B cell (primary cell): Measurements from ENCODE around the gene REN. TPM values are rescaled to one million over a fixed set of nuclear protein-coding genes. Genes with fewer than 3 reads are reported as not detected.

Source experiments
- ATAC-seq: fragments of 200-7000 bp; cut with Tn5 transposase; one replicate; pipeline ENCODE4 v1.10.0; 2021; ENCODE audit warnings: low read depth, mild to moderate bottlenecking, moderate number of reproducible peaks, moderate library complexity
- CTCF ChIA-PET: fragments of 350-600 bp; sonication (Branson Sonifier 250); formaldehyde crosslinking; loops from one replicate; lab custom pipeline; 2021; ENCODE audit warnings: antibody characterized with exemption, inconsistent platforms; lab: Charles Lee
- POLR2A ChIA-PET: fragments of 350-600 bp; sonication (Branson Sonifier 250); formaldehyde crosslinking; loops from one replicate; lab custom pipeline; 2021; ENCODE audit warnings: antibody characterized with exemption; lab: Charles Lee
- DNase-seq: peaks from one replicate; pipeline ENCODE4 v3.0.0; 2013
- H2AFZ ChIP-seq: 2 replicates; pipeline ENCODE4 v1.6.1; 2012; ENCODE audit warnings: mild to moderate bottlenecking, low read depth, low read length; ENCODE audit not compliant: insufficient read depth, poor library complexity, severe bottlenecking
- H3K27ac ChIP-seq, 2 donors: 1 replicate in 1 of 2; 2 replicates in 1 of 2; pipeline ENCODE4 v1.5.1; 2012 to 2013; ENCODE audit warnings: low read length in 2 of 2, mild to moderate bottlenecking in 2 of 2, moderate library complexity in 1 of 2
- H3K27me3 ChIP-seq, 4 experiments: fragments of 200-600 bp in 1 of 4; sonication (generic) in 1 of 4; replicated peaks in 1 of 4; 1 replicate in 2 of 4; 2 replicates in 2 of 4; pipeline versions ENCODE4 v1.6.1 to v1.7.0; 2013 to 2016; ENCODE audit warnings: low read length in 3 of 4, mild to moderate bottlenecking in 2 of 4, mixed read lengths in 1 of 4, moderate library complexity in 1 of 4; ENCODE audit not compliant: insufficient read depth in 4 of 4, control insufficient read depth in 3 of 4; ENCODE audit errors: control extremely low read depth in 1 of 4
- H3K36me3 ChIP-seq, 2 experiments: replicated peaks in 1 of 2; 1 replicate in 1 of 2; 2 replicates in 1 of 2; pipeline versions ENCODE4 v1.6.1 to v1.7.1; 2013; ENCODE audit warnings: low read length in 1 of 2; ENCODE audit not compliant: insufficient read depth in 2 of 2, control insufficient read depth in 1 of 2; ENCODE audit errors: control extremely low read depth in 1 of 2, extremely low read depth in 1 of 2
- H3K4me1 ChIP-seq, 2 donors: fragments of 200-600 bp in 1 of 2; sonication (generic) in 1 of 2; 1 replicate in 1 of 2; 2 replicates in 1 of 2; pipeline versions ENCODE4 v1.5.1 to v1.6.1; 2013 to 2017; ENCODE audit warnings: low read length in 2 of 2; ENCODE audit not compliant: control insufficient read depth in 2 of 2, insufficient read depth in 2 of 2
- H3K4me2 ChIP-seq: replicated peaks from 2 replicates; pipeline ENCODE3; 2012; ENCODE audit warnings: mild to moderate bottlenecking, low read depth, low read length; ENCODE audit not compliant: poor library complexity, severe bottlenecking
- H3K4me3 ChIP-seq, 5 experiments: fragments of 200-600 bp in 1 of 5; sonication (generic) in 1 of 5; 1 replicate in 3 of 5; 2 replicates in 2 of 5; pipeline versions ENCODE4 v1.5.1 to v1.7.0; 2011 to 2016; ENCODE audit warnings: low read length in 4 of 5, mild to moderate bottlenecking in 4 of 5, low read depth in 2 of 5, control low read depth in 1 of 5, moderate library complexity in 1 of 5; ENCODE audit not compliant: insufficient read depth in 1 of 5; ENCODE audit errors: control extremely low read depth in 1 of 5, extremely low read depth in 1 of 5
- H3K79me2 ChIP-seq: fragments of 200-600 bp; sonication (generic); one replicate; pipeline ENCODE4 v1.6.0; 2016; ENCODE audit warnings: low read length; ENCODE audit not compliant: control insufficient read depth, insufficient read depth
- H3K9ac ChIP-seq: fragments of 200-600 bp; sonication (generic); 2 replicates; pipeline ENCODE4 v1.6.1; 2017; ENCODE audit warnings: mild to moderate bottlenecking, low read length, moderate library complexity
- H3K9me3 ChIP-seq, 3 donors: one replicate each; pipeline versions ENCODE4 v1.6.1 to v1.7.1; 2013; ENCODE audit warnings: low read length in 2 of 3; ENCODE audit not compliant: control insufficient read depth in 2 of 3, insufficient read depth in 1 of 3; ENCODE audit errors: control extremely low read depth in 1 of 3
- H4K20me1 ChIP-seq: 2 replicates; pipeline ENCODE4 v1.6.0; 2012; ENCODE audit warnings: mild to moderate bottlenecking, low read length; ENCODE audit not compliant: insufficient read depth, control insufficient read depth, poor library complexity, severe bottlenecking
- H3K27ac Mint-ChIP-seq: one replicate; pipeline ENCODE4 v1.8.0; 2021; ENCODE audit warnings: mixed read lengths
- H3K27me3 Mint-ChIP-seq: one replicate; pipeline ENCODE4 v1.8.0; 2021; ENCODE audit warnings: mixed read lengths
- H3K4me1 Mint-ChIP-seq: one replicate; pipeline ENCODE4 v1.8.0; 2021; ENCODE audit warnings: mixed read lengths
- H3K4me3 Mint-ChIP-seq: one replicate; pipeline ENCODE4 v1.8.0; 2021; ENCODE audit warnings: mixed read lengths
- H3K9me3 Mint-ChIP-seq: one replicate; pipeline ENCODE4 v1.8.0; 2022; ENCODE audit warnings: mixed read lengths; ENCODE audit not compliant: insufficient read depth
- CTCF ChIP-seq: fragments of 200-600 bp; IDR thresholded peaks from one replicate; pipeline ENCODE4 v1.8.0; 2022; ENCODE audit warnings: antibody characterized with exemption, mild to moderate bottlenecking
- EZH2 ChIP-seq: IDR thresholded peaks from 2 replicates; pipeline ENCODE4 v1.6.1; 2012; ENCODE audit warnings: borderline replicate concordance, low read depth, mild to moderate bottlenecking, moderate library complexity, low read length; ENCODE audit not compliant: insufficient read depth, poor library complexity, severe bottlenecking
- WGBS: methylation state at CpG from one replicate; pipeline ENCODE4 v1.1.5; 2013; ENCODE audit warnings: missing lambda C conversion rate; ENCODE audit not compliant: insufficient coverage; 5-methylcytosine and 5-hydroxymethylcytosine counted together
- intact Hi-C: fragments of 100-400 bp; cut with micrococcal nuclease; formaldehyde crosslinking; loops from one replicate; pipeline ENCODE4 v1.10.0; 2022
- polyA plus RNA-seq: library from polyadenylated mRNA; depleted of rRNA; stranded (reverse); fragments of >200 nt; gene quantifications from 2 replicates; pipeline ENCODE4 v1.2.3, GENCODE V29; 2012
- total RNA-seq, 2 donors: library from RNA; stranded (reverse); fragments of 120-200 nt in 1 of 2; gene quantifications; 1 replicate in 1 of 2; 2 replicates in 1 of 2; pipeline versions ENCODE4 v1.2.3 to v1.2.4, GENCODE V29; 2013 to 2022

Gene REN
- total and polyA plus RNA-seq, 2 donors (not counting 1 experiment from before 2014, with no cell fraction given) = not detected

DNA sequence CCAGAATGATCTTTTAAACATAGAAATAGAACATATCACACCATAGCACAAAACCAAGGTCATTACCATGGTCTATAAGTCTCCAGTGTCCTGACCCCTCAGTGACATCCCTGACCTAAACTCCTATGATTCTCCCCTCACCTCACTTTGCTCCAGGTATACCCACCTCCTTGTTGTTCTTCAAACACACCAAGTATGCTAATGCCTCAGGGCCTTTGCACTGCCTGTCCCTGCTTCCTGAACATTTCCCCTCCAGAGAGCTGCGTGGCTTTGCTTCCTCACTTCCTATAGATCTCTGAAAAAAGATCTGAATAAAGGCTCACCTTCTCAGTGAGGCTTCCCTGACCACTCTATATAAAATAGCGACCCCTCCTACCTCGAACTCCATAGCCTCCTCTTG is 46.6 kb upstream of the REN start:
- Histone ChIP-seq H3K9me3 (peaks cover 0 to 10% (median 0%) of the 10 kb centered on the region in 3 donors), H3K79me2 (no peaks in the 10 kb centered on the region), H3K4me3 (no peak overlapping the region), H3K4me2 (no peak overlapping the region), H3K9ac (no peak overlapping the region), H3K36me3 (no peaks in the 10 kb centered on the region), H3K4me1 (peaks cover 12 to 15% of the 10 kb centered on the region in 2 donors), H2AFZ (no peak overlapping the region), H4K20me1 (no peaks in the 10 kb centered on the region), H3K27ac (no peak overlapping the region), H3K27me3 (peaks cover 0 to 17% (median 7%) of the 10 kb centered on the region in 4 experiments)
- TF ChIP-seq EZH2 (no peak), CTCF (no peak)
- H3K27ac Mint-ChIP-seq = no peak overlapping the region
- peaks cover 7% of the 10 kb centered on the region for H3K4me1 Mint-ChIP-seq
- DNase-seq (no peak), ATAC-seq (no peak)
- CTCF ChIA-PET = no interaction called here
- no peak overlapping the region for H3K4me3 Mint-ChIP-seq
- H3K9me3 Mint-ChIP-seq = peaks cover 3% of the 10 kb centered on the region
- 43% methylated on average over 1 of the region's 3 CpGs for WGBS
- intact Hi-C loops = no loop called here
- peaks cover 7% of the 10 kb centered on the region for H3K27me3 Mint-ChIP-seq
- POLR2A ChIA-PET = no interaction called here

DNA sequence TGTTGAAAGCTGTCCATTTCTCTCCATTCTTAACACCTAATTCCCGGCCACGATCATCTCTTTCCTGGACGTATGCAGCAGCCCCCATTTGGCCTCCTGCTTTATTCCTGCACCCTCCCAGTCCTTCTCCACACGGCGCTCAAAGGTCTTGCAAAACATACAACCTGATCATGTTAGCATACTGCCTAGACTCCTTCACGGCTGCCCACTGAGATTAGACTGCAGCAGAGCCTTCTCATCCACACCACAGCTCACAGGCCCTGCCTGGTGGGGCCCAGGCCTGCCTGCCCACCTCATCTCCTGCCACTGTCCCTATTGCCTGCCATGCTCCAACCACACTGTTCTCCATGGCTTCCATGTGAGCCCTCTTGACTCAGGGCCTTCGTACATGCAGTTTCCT is 44.9 kb upstream of the REN start:
- WGBS = 92% methylated on average over 7 of the region's 7 CpGs
- no peak for ATAC-seq
- DNase-seq = no peak
- CTCF ChIA-PET = interaction anchor here (1.6 kb wide), 1 partner anchor 13 kb away, joined by 4 read pairs; no protein-coding TSS in a partner anchor
- Histone ChIP-seq H3K36me3 (no peaks in the 10 kb centered on the region), H3K9me3 (peaks cover 0 to 10% (median 0%) of the 10 kb centered on the region in 3 donors), H4K20me1 (no peaks in the 10 kb centered on the region), H2AFZ (no peak overlapping the region), H3K9ac (no peak overlapping the region), H3K4me3 (no peak overlapping the region), H3K27me3 (peaks cover 0 to 23% (median 14%) of the 10 kb centered on the region in 4 experiments), H3K79me2 (no peaks in the 10 kb centered on the region), H3K27ac (no peak overlapping the region), H3K4me2 (no peak overlapping the region), H3K4me1 (peaks cover 12 to 21% of the 10 kb centered on the region in 2 donors)
- POLR2A ChIA-PET = no interaction called here
- TF ChIP-seq CTCF = no peak
- TF ChIP-seq EZH2 = no peak
- Mint-ChIP-seq H3K4me3 (no peak overlapping the region), H3K27ac (no peak overlapping the region), H3K4me1 (peaks cover 7% of the 10 kb centered on the region), H3K27me3 (peaks cover 19% of the 10 kb centered on the region), H3K9me3 (peaks cover 3% of the 10 kb centered on the region)
- intact Hi-C loops = no loop called here
